Coronary artery (tissue), 2 donors: ENCODE data around the gene UQCRFS1.

Experiments used
- DNase-seq: peaks from one replicate; pipeline ENCODE4 v3.0.0-alpha.2; 2017; ENCODE audit warnings: low spot score
- H3K27ac ChIP-seq, 2 donors: fragments of 200-600 bp; sonication (generic); one replicate each; pipeline ENCODE4 v1.5.1; 2016 to 2019
- H3K4me3 ChIP-seq: fragments of 200-600 bp; sonication (generic); 2 replicates; pipeline ENCODE4 v1.5.1; 2016; ENCODE audit warnings: mild to moderate bottlenecking, moderate library complexity
- TF ChIP-seq, protein P1 (sequence below): fragments of 200-600 bp; sonication (generic); IDR thresholded peaks from one replicate; pipeline ENCODE4 v1.5.1; 2019; ENCODE audit warnings: antibody characterized with exemption

UQCRFS1 gene

DNA sequence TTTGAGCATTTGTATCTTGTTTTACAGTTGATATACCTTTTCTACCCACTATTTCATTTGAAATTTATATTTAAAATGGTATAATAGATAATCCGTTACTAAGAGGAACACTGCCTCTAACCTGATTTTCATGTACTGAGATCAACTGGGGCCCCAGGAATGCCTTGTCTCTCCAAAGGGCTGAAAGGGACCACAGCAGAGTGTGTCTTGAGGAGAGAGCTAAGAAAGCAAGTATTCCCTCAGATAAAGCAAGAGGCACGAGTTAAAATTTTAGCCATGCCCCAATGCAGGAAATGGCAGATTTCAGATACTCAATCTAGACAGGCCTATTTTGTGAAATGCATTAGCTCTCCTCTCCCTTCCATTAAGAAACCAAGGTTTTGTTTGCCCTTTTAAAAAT is 10.7 kb downstream of the UQCRFS1 start:
- no peak for DNase-seq
- TF ChIP-seq, protein P1, sequence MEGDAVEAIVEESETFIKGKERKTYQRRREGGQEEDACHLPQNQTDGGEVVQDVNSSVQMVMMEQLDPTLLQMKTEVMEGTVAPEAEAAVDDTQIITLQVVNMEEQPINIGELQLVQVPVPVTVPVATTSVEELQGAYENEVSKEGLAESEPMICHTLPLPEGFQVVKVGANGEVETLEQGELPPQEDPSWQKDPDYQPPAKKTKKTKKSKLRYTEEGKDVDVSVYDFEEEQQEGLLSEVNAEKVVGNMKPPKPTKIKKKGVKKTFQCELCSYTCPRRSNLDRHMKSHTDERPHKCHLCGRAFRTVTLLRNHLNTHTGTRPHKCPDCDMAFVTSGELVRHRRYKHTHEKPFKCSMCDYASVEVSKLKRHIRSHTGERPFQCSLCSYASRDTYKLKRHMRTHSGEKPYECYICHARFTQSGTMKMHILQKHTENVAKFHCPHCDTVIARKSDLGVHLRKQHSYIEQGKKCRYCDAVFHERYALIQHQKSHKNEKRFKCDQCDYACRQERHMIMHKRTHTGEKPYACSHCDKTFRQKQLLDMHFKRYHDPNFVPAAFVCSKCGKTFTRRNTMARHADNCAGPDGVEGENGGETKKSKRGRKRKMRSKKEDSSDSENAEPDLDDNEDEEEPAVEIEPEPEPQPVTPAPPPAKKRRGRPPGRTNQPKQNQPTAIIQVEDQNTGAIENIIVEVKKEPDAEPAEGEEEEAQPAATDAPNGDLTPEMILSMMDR = no peak

DNA sequence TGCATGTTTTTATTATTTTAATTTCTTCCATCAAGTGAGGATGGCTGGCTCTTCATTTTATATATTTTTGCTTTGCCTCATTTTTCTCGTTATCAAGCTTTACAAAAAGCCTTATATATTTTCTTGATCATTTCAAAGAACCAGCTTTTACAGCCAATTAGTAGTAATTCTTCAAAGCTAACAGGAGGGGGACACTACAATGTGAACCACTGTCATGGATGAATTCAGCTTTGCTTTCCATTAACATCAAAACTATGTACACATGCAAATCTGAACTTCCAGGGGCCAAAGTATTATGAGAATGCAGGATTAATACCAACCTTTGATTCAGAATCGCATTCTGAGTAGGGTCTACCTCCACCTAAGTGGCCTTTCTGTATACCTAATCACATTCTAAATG is 11.1 kb downstream of the UQCRFS1 start:
- Histone ChIP-seq H3K4me3 (no peak overlapping the region), H3K27ac (no peak overlapping the region)
- DNase-seq = no peak
- TF ChIP-seq, protein P1 = no peak

More for the DNA sequence above, 10.7 kb downstream of the UQCRFS1 start:
- H3K4me3 ChIP-seq = no peak overlapping the region
- H3K27ac ChIP-seq = no peak overlapping the region

DNA sequence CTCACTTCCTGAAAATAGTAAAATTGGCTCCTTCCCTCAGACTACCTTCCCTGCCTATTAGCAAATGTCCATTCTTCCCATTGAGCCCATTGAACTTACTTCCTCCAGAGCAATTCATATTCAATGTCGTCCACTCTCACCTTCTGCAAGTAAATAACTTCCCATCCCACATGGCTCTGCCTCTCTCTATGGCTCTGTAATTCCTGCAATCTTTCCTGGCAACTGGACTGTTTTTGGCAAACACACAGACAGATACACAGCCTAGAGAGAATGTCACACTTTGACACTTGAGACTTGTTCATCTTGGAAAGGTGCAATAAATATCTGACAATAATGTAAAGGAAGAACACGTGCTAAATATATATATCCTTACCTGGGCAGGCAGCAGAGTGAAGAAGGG is 18.3 kb downstream of the UQCRFS1 start:
- Histone ChIP-seq H3K4me3 (no peak overlapping the region), H3K27ac (no peak overlapping the region)
- TF ChIP-seq, protein P1 = no peak
- no peak for DNase-seq

DNA sequence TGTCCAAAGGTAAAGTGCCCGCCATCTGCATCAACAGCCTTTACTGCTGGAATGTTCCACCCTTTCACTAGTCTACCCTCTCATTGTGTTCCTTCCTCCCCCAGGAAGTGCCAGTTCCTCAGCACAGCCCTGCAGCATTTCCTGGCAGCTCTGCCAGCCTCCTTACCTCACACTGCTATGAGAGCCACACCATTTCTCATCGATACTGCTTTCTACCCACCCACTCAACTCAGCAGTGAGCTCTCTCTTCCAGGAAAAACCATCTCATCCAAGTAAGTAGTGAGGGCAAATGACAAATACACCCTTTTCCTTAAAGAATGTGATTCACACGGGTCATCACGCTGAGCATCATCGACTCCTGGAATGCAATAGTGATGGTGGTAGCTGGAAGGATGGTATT is 19.8 kb downstream of the UQCRFS1 start:
- Histone ChIP-seq H3K4me3 (no peak overlapping the region), H3K27ac (no peak overlapping the region)
- DNase-seq = no peak
- TF ChIP-seq, protein P1 = no peak

DNA sequence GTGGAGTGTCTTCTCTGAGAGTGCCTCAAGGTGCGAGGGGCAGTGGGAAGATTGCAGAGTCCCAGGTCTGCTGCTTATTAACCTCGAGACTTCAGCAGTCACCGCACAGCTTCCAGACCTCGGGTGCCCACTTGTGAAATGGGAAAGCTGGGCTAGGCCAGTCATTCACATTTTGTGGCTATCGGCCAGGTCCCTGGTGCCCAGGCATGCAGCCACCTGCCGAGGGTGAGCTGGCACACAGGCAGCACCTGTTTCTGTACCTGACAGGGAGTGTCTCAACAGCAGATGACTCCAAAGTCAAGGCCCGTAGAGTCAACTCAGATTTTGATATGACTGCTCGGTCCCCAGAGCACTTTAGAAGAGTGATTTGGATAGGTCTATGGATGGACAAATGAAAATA is 21.9 kb downstream of the UQCRFS1 start:
- TF ChIP-seq, protein P1 = no peak
- H3K4me3 ChIP-seq = no peak overlapping the region
- no peak for DNase-seq
- H3K27ac ChIP-seq = no peak overlapping the region

DNA sequence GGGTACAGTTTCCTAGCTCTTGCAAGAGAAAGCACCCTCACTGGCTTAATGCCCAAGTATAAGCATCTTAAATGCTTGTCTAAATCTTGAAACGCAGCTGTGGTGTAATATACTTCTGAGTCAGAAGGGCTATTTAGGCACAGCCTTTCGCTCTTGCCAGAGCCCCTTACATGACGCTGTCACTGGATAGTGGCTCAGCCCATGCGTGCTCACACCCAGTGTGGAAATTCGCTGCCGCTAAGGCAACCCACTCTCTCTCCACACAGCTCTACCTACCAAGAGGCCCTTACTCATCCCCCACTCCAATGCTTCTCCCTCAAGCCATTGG is 24.0 kb downstream of the UQCRFS1 start:
- Histone ChIP-seq H3K27ac (no peak overlapping the region), H3K4me3 (no peak overlapping the region)
- TF ChIP-seq, protein P1 = no peak
- DNase-seq = no peak

DNA sequence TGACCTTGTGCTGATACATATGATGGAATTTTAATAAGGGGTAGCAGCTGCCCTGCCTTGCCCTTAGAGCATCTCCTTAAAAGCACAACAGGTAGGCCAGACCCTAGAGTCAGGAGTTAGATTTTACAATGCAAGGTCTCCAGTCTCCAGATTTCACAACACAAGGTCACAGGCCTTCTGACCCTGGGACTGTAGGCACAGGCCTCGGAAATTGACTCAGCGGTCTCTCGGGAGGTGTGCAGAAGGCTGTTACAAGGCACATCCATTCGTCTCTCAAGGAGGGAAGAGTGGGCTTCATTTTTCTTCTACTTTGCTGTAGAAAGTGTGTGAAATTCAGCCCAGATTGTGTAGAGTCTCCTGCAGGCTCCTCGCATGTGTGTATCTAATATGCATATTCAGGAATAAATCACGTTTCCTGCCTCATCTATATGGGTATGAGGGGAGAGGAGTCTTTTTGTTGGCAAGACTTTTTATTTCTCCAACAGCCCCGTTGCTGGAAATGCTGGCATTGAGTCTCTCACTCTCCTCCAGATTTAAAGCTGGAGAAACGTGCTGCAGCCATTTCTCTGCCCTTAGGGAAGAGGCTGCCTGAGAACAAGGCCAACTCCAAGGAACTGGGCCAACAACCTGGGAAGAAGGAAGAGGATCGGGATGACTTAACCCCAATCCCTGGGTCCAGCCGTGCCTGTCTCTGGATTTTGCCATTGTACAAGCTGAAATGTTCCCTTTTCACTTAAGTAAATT is 24.5 kb downstream of the UQCRFS1 start:
- Histone ChIP-seq H3K27ac (no peak overlapping the region), H3K4me3 (no peak overlapping the region)
- no peak for DNase-seq
- TF ChIP-seq, protein P1 = no peak
